Endometrial microvascular endothelial cells (primary cell): ENCODE results near the gene PXDC1. TPM values are rescaled to one million over a fixed set of nuclear protein-coding genes. Genes with fewer than 3 reads are reported as not detected.
"Not testable (repeated sequence)": the region's sequence is repeated elsewhere in the genome, so short reads cannot be mapped to it uniquely, and the experiment has no call there.

ENCODE experiments used
- in situ Hi-C: cut with HindIII; loops from 2 replicates; pipeline ENCODE4 v1.10.0; 2017; ENCODE audit warnings: low sequenced_read_pairs, low pct_unique_long_range_greater_than_20kb; ENCODE audit errors: inconsistent ontology term
- total RNA-seq: library from RNA; depleted of rRNA; stranded (reverse); fragments of >200 nt; gene quantifications from one replicate; pipeline ENCODE4 v1.2.3, GENCODE V29; 2015; ENCODE audit errors: inconsistent ontology term

PXDC1 gene
- total RNA-seq, 1 donor from 2014 or later: 77.1 TPM

GRCh38 chr6:3767483-3767882, 16.0 kb upstream of the PXDC1 start:
- in situ Hi-C loops: not testable (repeated sequence)

GRCh38 chr6:3766214-3766613, 14.7 kb upstream of the PXDC1 start:
- in situ Hi-C loops: no loop called here

- in situ Hi-C loops: no loop called here
These were observed 13.9 kb upstream of the PXDC1 start for GRCh38 chr6:3765415-3765814.

GRCh38 chr6:3764516-3765335, 13.2 kb upstream of the PXDC1 start:
- in situ Hi-C loops: no loop called here

- in situ Hi-C loops: no loop called here
These were observed 11.3 kb upstream of the PXDC1 start for GRCh38 chr6:3762852-3763251.

- in situ Hi-C loops: no loop called here
These were observed 10.8 kb upstream of the PXDC1 start for GRCh38 chr6:3762359-3762758.

GRCh38 chr6:3761989-3762270, 10.4 kb upstream of the PXDC1 start:
- in situ Hi-C loops: no loop called here

GRCh38 chr6:3759646-3760232, 8.2 kb upstream of the PXDC1 start:
- in situ Hi-C loops: no loop called here

GRCh38 chr6:3758842-3759144, 7.3 kb upstream of the PXDC1 start:
- in situ Hi-C loops: no loop called here

- in situ Hi-C loops: not testable (repeated sequence)
These were observed 6.7 kb upstream of the PXDC1 start for GRCh38 chr6:3757998-3758841.

- in situ Hi-C loops: no loop called here
These were observed 5.7 kb upstream of the PXDC1 start for GRCh38 chr6:3757241-3757641.

- in situ Hi-C loops: no loop called here
These were observed 5.0 kb upstream of the PXDC1 start for GRCh38 chr6:3756546-3756945.

GRCh38 chr6:3755637-3756545, 4.4 kb upstream of the PXDC1 start:
- in situ Hi-C loops: no loop called here

- in situ Hi-C loops: no loop called here
These were observed 3.3 kb upstream of the PXDC1 start for GRCh38 chr6:3754776-3755175.

- in situ Hi-C loops: not testable (repeated sequence)
These were observed 2.7 kb upstream of the PXDC1 start for GRCh38 chr6:3754032-3754725.

- in situ Hi-C loops: no loop called here
These were observed 1.8 kb upstream of the PXDC1 start for GRCh38 chr6:3753228-3753835.

- in situ Hi-C loops: no loop called here
These were observed 1.2 kb upstream of the PXDC1 start for GRCh38 chr6:3752531-3753227.
